GM04504 (cell line): Measurements from ENCODE around the gene KRT82.
A peak's percentile ranks its signal among the peaks of the same experiment; 100 is the strongest.

Source experiments
- DNase-seq: peaks from one replicate; pipeline ENCODE4 v3.0.0-alpha.2; 2012; ENCODE audit warnings: low read depth

The KRT82 gene

DNA sequence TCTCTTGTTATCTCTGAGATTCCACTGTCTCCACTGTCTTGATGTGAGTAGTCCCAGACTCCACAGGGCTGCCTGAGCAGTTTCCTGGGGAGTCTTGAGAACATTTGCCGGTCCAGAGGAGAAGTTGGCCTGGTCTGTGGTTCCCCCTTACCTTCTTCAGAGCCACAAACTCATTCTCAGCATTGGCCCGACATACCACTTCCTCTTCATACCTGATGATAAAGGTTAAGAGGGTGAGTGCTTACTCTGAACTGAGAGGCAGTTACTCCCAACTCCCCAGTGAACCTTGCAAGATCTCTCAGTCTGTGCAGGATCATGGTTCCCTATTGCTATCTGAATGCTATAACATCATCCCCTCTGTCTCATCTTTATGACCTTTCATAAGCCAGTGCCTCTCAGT is 23.3 kb downstream of the KRT82 start:
- DNase-seq, result no peak

DNA sequence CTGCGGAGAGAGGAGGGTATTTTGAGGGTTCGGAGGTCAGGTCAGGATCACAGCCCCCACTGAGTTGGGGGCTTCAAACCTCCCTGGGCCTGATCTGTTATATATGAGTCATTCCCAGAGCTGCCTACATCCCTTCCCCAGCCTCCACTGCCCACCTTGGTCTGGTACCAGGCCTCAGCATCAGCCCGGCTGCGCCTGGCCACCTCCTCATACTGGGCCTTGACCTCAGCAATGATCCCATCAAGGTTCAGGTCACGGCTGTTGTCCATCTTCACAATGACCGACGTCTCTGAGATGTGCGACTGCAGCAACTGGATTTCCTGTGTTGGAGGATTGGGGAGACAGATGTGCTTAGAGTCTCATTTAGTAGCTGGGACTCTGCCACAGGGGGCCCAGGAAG is 24.9 kb downstream of the KRT82 start:
- DNase-seq, result no peak

DNA sequence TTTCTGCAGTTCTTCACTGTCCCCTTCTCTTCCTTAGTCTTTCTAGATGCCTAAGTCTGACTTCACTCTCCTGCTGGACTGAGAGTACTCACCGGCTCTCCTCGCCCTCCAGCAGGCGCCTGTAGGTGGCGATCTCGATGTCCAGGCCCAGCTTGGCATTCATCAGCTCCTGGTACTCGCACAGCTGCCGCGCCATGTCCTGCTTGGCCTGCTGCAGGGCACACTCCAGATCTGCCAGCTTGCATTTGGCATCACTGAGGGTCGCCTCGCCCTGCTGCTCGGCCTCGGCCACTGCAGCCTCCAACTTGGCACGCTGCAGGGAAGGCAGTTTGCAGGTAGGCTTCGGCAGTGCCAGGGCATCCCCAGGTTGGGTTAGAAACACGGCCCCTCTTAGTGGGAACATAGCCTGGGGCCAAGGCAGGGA is 25.9 kb downstream of the KRT82 start:
- DNase-seq, result no peak

GRCh38 chr12:52379536-52379935 is 26.6 kb downstream of the KRT82 start:
- no peak for DNase-seq

DNA sequence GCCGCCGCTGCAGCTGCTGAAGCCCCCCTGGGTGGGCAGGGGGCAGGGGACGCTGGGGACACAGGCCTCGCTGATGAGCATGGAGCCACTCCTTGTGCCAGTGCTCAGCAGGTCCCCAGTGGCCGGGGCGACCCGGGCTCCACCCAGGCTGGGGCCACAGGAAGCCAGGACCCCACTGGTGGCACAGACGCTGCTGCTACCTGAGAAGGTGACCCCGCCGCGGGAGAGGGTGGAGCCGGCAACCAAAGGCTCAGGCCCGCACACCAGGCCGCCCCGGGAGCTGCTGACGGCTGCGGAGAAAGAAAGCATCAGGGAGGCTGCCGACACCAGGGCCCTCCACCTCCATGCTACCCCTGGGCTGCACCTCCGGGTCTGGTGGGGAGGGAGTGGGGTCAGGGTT is 28.0 kb downstream of the KRT82 start:
- no peak for DNase-seq

DNA sequence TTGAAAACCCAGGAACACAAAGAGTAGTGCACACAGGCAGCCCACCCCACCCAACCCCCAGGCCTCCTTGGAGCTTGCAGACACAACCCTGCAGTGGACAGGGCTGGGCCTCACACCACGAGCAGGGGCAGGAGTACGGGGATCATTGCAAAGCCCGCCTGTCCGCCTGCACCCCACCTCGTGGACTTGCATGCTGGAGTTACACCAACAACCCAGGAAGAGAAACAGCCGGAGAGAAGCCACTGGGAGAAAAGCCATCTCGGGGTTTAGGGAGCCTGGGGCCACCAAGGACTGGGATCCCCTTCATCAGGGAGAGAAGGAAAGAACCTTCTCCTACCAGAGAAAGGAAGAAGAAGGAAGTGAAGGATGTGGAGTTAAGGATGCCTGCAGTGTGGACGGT is 28.9 kb downstream of the KRT82 start:
- DNase-seq, result no peak

GRCh38 chr12:52372216-52373154 is 33.6 kb downstream of the KRT82 start:
- peak; percentile 73 for DNase-seq

- no peak for DNase-seq
Observed at GRCh38 chr12:52371716-52372115, 34.4 kb downstream of the KRT82 start.

DNA sequence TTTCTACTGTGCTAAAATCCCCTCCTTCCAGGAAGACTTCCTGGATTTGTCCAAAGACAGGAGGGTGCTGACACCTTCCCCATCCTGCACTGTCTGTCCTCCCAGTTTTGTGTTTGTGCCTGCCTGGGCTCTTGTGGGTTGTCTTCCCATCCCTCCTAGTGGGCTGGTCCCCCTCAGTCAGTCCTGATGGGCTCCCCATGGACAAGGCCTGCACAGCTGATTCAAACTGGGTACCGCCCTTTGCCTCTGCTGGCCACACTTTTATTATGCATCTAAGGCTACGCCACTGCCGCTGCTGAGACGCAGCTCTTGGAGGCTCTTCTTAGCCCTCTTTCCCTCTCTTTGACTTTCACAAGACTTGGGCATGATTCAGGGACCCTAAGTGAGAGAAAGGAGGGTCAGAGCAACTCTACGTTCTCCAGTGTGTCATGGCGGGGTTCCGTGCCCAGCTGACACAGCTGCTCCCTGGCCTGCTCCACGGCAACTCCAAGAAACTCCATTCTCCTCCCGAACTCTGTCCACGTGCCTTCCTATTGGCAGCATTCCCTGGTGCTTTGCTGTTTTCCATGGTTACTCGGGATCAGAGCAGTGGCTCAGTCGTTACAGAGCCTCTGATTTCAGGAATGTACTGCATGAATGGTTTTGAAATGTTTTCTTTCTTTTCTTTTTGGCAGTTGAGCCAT is 35.1 kb downstream of the KRT82 start:
- DNase-seq, result peak; percentile 50

GRCh38 chr12:52369809-52370208 is 36.3 kb downstream of the KRT82 start:
- DNase-seq, result no peak

GRCh38 chr12:52369211-52369610 is 36.9 kb downstream of the KRT82 start:
- no peak for DNase-seq

DNA sequence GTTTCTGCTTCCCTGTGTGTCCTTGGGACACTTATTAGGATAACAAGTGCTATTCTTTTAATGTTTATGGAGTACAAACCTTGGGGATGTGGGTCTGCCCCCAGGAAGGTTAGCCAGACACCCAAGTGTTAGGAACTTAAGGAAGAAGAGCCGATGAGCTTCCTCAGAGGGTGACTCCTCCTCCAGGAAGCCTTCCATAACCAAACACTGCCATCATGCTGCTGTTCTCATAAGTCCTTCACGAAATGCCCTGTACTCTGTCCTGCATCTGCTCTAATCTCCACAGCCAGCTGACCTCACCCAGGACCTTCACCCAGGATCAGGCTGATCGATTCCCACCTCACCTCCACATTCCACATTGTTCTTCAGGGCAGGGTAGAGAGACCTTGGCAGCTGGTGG is 37.6 kb downstream of the KRT82 start:
- DNase-seq, result no peak

DNA sequence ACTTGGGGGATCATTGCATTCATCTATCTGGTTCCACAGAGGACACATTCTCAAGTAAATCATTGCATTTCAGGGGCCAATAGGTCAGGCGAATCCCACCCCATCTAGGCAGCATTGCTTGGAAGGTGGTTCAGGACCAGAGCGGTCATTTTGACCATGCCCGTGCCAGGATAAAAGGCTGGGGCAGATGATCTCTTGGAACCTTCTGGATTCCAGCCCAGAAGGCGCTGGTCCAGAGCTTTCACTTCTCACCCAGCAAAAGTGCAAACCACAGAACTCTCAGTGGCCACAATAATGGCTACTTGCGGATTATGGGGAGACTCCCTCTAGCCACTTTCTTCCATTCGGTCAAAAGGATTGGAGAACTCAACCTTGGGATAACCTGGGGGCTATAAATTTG is 38.3 kb downstream of the KRT82 start:
- no peak for DNase-seq

DNA sequence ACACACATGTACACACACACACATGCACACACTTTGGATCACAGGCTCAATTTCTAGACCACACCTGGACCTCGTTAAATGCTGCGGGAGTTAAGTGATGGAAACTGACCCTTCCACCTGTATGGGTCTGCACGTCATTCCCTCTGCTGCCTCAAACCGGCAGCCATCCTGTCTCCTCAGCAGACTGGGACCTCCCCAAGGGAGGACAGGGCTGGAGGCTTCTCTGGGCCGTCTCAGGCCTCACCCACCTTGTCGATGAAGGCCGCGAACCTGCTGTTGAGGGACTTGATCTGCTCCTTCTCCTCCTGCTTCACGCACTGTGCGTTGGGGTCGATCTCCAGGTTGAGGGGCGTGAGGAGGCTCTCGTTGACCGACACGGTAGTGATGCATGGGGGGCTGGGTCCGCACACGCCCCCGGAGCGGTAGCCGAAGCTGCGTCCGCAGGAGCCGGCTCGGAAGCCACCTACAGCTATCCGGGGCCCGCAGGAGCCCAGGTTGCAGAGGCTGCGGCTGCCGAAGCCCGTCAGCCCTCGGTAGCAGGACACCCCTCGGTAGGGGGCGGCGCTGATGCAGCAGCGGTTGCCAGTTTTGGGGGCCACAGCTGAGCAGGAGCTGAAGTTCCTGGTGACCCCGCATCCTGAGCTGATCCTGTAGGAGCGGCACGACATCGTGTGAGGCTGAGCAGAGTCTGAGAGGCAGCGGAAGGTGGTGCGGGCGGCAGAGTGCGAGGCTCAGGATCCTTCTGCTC is 39.2 kb downstream of the KRT82 start, which contains the start of gene KRT85:
TSS of gene KRT85 (minus strand) at position 744 of the 748 bp plus-strand sequence. CDS start at position 668, 76 bp downstream.
- DNase-seq, result no peak

DNA sequence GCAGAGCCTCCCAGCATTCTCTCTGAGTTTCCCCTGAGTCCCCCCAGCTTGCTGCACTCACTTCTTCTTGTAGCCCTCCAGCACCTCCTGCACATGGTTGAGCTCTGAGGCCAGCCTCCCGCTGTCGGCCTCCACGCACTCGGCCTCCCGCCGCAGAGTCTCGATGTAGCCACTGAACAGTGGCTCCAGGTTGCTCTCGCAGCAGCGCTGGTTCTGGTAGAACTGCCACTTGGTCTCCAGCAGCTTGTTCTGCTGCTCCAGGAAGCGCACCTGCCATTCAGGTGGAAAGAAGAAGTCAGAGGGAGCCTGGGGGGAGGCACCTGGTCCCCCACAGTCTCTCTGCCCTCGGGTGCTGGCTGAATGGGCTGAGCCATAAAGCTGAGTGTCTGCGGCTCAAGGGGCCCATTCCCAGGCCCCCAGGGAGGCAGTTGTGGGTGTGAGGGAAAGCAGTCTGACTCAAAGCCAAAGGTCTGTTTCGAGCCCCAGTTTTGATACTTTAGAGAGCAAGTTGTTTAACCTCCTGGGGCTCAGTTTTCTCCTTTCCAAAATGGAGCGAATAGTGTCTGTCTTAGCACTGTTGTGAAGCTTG is 41.1 kb downstream of the KRT82 start:
- no peak for DNase-seq

DNA sequence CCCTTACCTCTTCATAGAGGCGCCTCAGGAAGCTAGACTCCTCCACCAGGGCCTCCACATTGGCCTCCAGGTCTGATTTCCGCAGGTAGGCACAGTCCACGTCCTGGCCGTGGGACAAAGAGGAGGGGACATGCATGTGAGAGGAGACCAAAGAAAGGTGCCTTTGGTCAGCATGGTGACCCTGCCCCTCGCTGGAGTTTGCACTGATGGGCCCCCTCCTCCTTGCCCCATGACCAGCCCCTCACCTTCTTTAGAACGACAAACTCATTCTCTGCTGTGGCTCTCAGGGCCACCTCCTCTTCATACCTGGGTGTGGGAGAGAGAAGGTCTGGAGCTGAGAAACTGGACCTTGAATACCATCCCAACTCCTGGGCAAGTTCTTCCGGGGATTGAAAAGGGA is 42.1 kb downstream of the KRT82 start:
- DNase-seq, result no peak

DNA sequence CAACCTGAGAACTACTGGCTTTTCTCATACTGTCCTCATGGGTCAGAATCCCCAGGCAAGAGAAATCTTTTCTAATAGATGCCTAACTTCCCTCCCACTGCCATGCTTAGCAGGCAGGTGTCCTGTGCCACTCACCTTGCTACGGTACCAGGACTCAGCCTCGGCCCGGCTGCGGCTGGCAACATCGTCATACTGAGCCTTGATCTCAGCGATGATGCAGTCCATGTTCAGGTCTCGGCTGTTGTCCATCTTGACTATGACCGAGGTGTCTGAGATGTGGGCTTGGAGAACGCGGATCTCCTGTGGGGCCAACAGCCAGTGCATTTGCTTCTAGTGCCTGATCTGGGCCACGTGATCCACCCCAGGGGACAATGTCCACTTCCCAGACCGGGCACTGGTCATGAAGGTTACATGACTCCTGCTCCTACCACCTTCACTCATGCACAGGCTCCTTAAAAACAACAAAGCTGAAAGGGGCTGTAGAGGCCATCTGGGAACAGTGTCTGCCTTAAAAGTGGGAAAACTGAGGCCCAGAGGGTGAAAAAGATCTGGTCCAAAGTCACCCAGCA is 42.9 kb downstream of the KRT82 start:
- DNase-seq, result no peak

- DNase-seq, result no peak
Observed at GRCh38 chr12:52362118-52362726, 43.9 kb downstream of the KRT82 start.

DNA sequence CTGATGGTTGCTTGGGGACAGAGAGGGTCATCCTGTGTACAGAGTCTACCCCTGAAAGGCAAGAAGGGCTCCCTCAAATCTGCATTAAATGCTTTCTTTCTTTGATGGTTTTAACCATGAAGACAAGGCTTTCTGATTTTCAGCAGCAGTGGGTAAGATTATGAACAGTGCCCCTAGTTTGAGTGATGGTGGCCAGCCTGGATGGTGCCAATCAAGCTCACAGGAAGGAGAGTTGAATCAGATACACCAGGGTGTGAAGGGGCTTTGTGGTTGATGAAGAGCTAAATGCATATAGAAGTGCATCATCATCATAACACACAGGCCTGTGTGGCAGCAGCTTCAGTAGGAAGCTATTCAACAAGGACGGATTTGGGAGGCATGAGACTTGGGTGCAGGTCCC is 44.6 kb downstream of the KRT82 start:
- no peak for DNase-seq

GRCh38 chr12:52360663-52361271 is 45.4 kb downstream of the KRT82 start:
- no peak for DNase-seq

GRCh38 chr12:52360106-52360662 is 46.0 kb downstream of the KRT82 start:
- no peak for DNase-seq
